GM19372 (cell line): ENCODE data around the gene GDPD4.
"Not testable (repeated sequence)": the region's sequence is repeated elsewhere in the genome, so short reads cannot be mapped to it uniquely, and the experiment has no call there.

Experiments
- ATAC-seq: cut with Tn5 transposase; IDR thresholded peaks from one replicate; pipeline ENCODE4 v1.9.1; 2021; ENCODE audit warnings: mild to moderate bottlenecking, low read depth, moderate library complexity; ENCODE audit not compliant: unreplicated experiment

Gene GDPD4

DNA sequence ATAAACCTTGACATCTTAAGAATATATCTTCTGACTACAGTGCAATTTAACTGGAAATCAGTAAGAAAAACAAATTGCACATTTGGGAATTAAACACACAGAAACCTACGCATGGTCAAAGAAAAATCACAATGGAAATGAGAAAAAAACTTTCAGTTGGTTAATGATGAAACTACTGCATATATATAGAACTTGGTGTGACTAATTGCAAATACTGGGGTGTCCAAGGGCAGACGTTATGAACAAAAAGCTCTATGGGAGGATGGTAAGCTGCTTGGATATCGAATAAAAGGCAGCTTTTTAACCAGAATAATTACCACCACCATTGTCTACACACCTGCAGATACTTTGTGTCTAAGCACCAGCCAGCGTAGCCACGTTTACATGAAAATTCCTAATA is 791 bp downstream of the GDPD4 start:
- ATAC-seq: no peak

- ATAC-seq: not testable (repeated sequence)
These were observed 1.5 kb downstream of the GDPD4 start for GRCh38 chr11:77300028-77300427.

DNA sequence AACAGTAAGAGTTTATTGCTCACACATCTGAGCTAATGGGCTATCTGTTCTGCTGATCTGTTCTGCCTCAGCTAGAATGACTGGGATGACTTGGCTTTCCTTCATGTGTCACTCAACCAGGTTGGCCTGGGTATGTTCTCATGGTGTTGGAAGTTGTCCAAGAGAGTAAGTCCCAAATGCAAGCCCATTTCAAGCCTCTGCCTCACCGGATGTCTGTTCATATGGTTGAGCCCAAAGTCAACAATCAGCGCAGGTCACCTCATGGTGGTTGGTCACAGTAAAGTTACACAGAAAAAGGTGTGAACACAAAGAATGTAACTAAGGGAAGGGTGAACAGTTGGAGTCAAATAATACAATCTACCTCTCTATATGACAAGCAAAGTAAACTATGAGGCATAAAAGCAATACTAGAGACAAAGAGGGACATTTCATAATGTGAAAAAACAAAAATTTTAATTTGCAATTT is 1.9 kb downstream of the GDPD4 start:
- no peak for ATAC-seq

DNA sequence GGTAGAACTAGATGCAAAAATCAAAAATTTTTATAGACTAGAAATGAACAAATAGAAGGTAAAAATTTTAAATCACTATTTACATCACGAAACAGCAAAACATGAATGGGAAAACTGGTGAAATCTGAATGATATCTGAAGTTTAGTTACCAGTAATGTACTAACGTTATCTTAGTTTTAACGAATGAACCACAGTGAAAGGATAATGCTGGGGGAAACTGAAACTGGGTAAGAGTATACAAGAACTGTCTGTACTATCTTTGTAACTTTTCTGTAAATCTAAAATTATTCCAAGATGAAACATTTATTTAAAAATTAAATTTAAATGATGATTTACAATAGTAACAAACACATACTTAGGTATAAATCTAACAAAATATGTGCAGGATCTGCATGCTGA is 7.4 kb downstream of the GDPD4 start:
- ATAC-seq: no peak

DNA sequence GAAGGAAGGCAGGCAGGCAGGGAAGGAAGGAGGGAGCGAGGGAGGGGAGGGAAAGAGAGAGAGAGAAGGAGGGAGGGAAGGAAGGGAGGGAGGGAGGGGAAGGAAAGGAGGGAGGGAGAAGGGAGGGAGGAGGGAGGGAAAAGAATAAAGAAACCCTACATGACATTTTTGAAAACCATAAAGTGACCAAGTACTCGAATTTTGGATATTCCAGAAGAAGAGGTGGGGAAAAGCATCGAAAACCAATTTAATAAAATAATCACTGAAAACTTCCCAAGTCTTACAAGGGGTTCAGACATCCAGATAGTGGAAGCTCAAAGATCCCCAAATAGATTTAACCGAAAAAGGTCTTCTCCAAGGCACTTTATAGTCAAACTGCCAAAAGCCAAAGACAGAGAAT is 11.7 kb downstream of the GDPD4 start:
- no peak for ATAC-seq

DNA sequence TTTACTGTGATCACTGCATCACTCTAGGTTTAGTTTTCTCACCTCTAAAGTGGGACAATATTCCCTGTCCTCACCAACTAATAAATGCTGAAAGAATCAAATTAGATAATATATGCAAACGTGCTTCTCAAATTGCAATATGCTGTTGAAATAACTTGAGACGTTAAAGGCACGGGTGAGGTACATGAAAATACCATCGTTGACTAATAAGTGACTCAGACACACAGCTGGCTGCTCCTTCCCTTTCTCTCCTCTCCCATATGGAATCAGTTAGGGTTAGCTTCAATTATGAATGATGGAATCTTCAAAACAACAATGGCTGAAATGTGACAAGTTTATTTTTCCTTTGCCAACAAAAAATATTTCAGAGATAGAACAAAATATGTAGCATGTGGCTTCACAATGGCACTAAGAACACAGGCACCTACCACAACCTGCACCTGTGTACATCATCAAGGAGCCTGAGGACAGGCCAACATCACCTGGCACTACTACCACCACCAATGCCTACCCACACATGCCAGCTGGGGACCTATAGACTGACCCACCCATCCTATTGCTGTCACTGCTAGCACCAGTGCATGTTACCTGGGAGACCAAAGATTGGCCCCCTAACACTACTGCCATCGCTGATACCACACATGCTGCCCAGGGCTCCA is 13.7 kb downstream of the GDPD4 start:
- ATAC-seq: no peak

DNA sequence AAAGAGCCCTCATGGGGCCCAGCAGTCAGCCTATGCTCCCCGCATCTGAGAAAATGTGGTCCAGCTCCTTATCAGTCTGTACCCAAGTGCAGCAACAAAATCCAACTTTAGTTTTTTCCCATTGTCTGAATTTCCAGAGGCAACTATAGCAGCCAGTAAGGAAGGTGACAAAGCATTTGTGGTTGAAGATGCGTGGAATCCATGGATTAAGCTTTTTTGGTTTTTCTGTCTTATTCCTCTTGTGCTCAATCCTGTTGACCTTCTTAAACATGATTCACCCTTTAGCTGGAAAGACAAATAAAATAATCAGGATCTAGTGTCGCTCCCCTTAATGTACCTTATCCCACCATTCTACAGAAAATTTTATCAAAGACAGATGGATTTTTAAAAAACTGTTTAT is 14.3 kb downstream of the GDPD4 start:
- ATAC-seq: no peak

DNA sequence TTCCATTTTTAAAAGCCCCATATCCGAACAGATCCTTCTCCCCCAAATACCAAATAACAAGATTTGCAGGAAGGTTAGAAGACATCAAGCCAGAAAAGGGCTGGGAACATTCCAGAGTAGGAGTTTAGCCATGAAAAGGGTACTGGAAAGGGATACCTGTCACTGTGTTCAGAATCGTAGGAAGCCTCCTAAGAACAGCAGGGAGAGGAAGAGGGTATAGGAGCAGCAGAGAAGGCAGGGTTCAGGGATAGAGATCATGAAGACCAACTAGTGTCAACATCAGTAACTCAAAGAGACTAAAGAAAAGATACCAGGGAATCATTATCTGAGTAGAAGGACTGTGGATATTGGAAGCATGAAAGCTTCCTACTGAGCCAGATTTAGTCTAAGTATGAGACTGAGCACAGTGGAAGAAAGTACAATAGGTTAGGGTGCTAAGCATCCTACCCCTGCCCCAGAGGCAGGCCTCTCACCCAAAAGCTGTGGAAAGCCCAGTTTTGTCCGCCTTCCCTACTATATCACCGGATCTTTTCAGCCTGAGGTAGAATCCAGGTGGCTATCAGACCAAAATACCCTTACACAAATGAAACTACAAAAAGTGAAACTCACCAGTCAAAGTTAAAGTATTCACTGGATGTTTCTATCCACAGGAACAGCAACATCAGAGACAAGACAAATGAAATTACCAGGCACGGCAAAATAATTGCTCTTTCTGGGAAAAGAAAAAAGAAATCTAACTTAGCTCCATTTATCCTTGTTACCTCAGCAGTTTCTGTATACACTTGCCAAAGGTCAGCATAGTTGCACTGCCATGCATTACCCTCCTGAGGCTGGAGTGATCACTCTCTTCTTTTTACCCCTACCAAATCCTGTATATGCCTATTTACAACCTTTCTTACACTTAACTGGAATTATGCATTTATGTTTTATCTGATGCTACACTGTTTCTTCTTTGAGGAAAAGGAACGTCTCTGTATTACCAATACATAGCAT is 16.7 kb downstream of the GDPD4 start:
- no peak for ATAC-seq

- ATAC-seq: no peak
These were observed 18.4 kb downstream of the GDPD4 start for GRCh38 chr11:77283101-77283500.

GRCh38 chr11:77278595-77279506 is 22.6 kb downstream of the GDPD4 start:
- ATAC-seq: no peak

DNA sequence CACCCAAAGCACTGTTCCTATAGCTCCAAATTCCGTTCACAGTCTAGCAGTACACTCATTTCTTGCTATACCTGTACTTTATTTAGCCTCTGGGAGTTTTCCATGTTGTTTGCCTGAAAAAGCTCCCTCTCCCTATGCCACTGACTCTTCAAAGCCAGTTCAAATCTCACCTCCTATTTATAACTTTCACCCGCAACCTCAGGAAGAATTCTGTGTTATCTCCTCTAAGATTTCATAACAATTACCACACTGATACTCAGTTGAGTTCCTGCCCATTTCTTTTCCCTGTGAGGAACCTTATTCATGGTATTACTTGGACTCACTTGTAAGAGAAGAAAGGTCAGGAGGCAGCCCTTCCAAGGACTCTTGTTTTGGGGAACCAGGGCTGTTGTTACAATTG is 25.2 kb downstream of the GDPD4 start:
- no peak for ATAC-seq

DNA sequence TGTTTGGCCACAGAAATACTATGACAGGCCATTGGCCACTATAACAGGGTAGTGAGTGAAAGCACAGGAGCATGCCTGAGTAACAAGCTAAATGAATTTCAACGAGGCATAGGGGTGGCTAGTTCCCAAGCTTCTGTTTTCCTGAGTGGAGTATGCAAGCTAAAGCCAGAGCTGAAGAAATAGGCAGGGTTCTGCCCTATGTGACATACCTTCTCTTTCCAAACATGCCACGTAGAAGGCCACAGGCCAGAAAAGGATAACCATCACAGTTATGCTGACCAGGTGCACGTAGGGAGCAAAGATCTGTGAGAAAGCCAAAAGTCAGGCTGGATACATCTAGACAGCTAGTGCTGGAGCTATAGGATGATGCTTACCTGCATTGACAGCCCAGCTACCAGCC is 30.6 kb downstream of the GDPD4 start:
- ATAC-seq: no peak

- no peak for ATAC-seq
These were observed 31.9 kb downstream of the GDPD4 start for GRCh38 chr11:77269484-77270123.

DNA sequence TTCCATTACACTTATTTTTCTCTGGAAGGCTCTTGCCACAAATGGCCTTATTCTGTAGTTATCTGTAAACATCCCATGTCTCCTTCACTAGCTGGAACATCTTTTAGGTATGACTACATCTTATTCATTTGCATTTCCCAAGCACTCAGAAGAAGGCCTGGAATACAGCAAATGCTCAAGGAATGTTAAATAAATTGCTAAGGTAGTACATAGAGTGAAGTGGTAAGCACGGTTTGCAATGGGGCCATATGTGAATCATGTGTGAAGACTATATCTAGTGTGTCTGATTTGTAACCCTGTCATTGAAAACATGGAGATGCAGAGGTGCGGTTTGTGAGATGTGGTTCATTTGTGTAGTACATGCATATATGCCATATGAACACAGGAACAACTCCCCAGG is 33.5 kb downstream of the GDPD4 start:
- ATAC-seq: no peak

- ATAC-seq: no peak
These were observed 34.7 kb downstream of the GDPD4 start for GRCh38 chr11:77266766-77267165.

- ATAC-seq: no peak
These were observed 38.7 kb downstream of the GDPD4 start for GRCh38 chr11:77262803-77263202.

DNA sequence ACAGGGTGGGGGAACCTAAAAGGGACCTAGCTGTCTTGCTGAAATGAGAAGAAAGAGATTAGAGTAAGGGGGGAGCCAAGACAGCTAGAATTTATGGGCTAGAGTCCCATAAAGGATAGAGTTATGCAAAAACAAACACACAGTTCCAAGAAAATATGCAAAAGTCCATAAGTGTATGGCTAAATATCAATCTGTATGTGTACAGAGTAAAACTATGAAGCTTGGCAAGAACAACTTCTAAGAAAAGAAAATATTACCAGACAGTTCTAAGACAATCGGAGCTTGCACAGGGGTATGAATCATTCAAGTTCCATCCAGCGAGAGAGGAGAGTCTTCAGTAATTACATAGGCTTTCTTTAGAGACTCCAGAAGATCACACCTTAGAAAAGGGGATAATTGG is 41.8 kb downstream of the GDPD4 start:
- ATAC-seq: no peak

DNA sequence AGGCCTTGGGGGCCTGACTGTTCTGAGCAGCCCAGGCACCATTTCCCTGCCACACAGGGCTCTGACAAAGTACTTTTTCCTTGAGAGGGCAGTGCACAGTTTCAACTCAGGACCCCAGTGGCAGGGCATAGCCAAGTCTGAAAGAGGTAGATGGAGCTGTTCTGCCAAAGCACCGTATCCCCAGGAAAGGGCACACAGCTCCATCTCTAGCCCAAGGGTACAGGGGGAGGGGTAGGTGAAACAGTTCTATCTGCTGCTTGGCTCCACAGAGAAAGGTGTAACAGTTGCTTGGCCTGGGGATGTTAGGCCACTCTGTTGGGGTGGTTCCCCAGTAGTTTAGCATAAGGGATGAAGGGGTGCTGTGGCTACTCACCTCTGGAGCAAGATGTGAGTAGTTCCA is 47.8 kb downstream of the GDPD4 start:
- ATAC-seq: no peak

DNA sequence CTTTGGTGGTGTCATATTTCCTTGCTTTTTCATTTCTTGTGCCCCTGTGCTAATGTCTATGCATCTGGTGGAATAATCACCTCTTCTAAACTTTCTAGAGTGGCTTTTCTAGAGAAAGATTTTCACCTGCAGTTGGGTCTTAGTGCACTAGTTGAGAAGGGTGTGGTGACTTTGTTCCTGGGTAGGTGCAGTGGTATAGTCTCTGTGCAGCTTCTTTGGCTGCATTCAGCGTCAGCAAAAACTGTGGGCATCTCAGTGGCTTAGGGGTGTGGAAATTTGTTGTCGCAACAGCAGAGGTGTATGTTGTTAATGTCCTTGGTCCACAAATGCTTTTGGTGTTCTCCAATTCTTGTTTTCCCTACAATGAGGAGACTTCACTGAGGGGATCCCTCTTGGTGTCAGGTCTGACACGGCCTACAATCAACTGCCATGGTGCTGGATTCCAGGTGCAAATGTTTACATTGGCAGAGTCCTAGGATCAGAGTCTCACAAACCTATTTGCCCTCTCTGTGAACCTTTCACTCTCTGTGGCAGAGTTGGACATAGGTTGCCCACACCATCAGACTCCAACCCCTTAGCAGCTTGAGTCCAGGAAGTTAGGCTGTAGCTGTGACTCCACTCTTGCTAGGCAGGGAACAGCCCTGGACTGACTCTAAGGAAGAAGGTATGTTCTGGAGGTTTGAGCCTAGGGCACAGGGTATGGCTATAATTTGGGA is 48.8 kb downstream of the GDPD4 start:
- ATAC-seq: no peak
